SU-DHL-6 (cell line): ENCODE data around the gene DHRS7B.
"Not testable (repeated sequence)": the region's sequence is repeated elsewhere in the genome, so short reads cannot be mapped to it uniquely, and the experiment has no call there.

Experiments
- H2AFZ ChIP-seq: fragments of 200-600 bp; sonication (generic); 2 replicates; pipeline ENCODE4 v1.6.1; 2014; ENCODE audit warnings: low read depth, mild to moderate bottlenecking, moderate library complexity, mixed read lengths, antibody characterized with exemption, low read length; ENCODE audit not compliant: severe bottlenecking
- H3F3A ChIP-seq: fragments of 200-600 bp; shearing (Covaris generic); 2 replicates; pipeline ENCODE4 v1.6.0; 2016; ENCODE audit warnings: antibody characterized with exemption, mild to moderate bottlenecking; ENCODE audit not compliant: insufficient read depth
- H3K27ac ChIP-seq: fragments of 200-600 bp; sonication (generic); 2 replicates; pipeline ENCODE4 v1.5.1; 2016; ENCODE audit warnings: low read depth, mild to moderate bottlenecking, low read length, moderate library complexity, mixed read lengths
- H3K27me3 ChIP-seq: fragments of 200-600 bp; sonication (generic), shearing (Covaris generic); 2 replicates; pipeline ENCODE4 v1.6.0; 2014; ENCODE audit warnings: mild to moderate bottlenecking, low read length
- H3K36me3 ChIP-seq: fragments of 200-600 bp; sonication (generic); 2 replicates; pipeline ENCODE4 v1.6.1; 2014; ENCODE audit warnings: mild to moderate bottlenecking, low read length, mixed read lengths
- H3K4me2 ChIP-seq: fragments of 300-600, 200-600 bp; shearing (Covaris generic), sonication (generic); 2 replicates; pipeline ENCODE4 v1.6.0; 2014; ENCODE audit warnings: low read length, low read depth, mild to moderate bottlenecking; ENCODE audit not compliant: poor library complexity, severe bottlenecking
- H3K4me3 ChIP-seq: fragments of 200-600 bp; sonication (generic); 2 replicates; pipeline ENCODE4 v1.5.1; 2014; ENCODE audit warnings: antibody characterized with exemption, low read length, mild to moderate bottlenecking, mixed read lengths; ENCODE audit not compliant: insufficient read depth, poor library complexity, severe bottlenecking
- H3K79me2 ChIP-seq: fragments of 200-600 bp; sonication (generic); 2 replicates; pipeline ENCODE4 v1.6.1; 2014; ENCODE audit warnings: mild to moderate bottlenecking, low read length, moderate library complexity; ENCODE audit not compliant: insufficient read depth
- H3K9ac ChIP-seq: fragments of 200-600 bp; sonication (generic); 2 replicates; pipeline ENCODE4 v1.7.0; 2014; ENCODE audit warnings: mild to moderate bottlenecking, low read length
- H3K9me2 ChIP-seq: fragments of 200-600 bp; sonication (generic); replicated peaks from 2 replicates; pipeline ENCODE4 v1.6.1; 2014; ENCODE audit warnings: low read length; ENCODE audit not compliant: insufficient read depth
- H3K9me3 ChIP-seq: fragments of 200-600 bp; sonication (generic); 2 replicates; pipeline ENCODE4 v1.6.1; 2014; ENCODE audit warnings: low read length, mixed read lengths; ENCODE audit not compliant: insufficient read depth
- H4K20me1 ChIP-seq: fragments of 200-600 bp; sonication (generic); 2 replicates; pipeline ENCODE4 v1.6.1; 2014; ENCODE audit warnings: low read depth, mild to moderate bottlenecking, antibody characterized with exemption, low read length, moderate library complexity, mixed read lengths
- EZH2phosphoT487 ChIP-seq: fragments of 200-600 bp; sonication (generic), shearing (Covaris generic); conservative IDR thresholded peaks from 2 replicates; pipeline ENCODE4 v1.6.1; 2018; ENCODE audit warnings: mild to moderate bottlenecking, antibody characterized with exemption, low read length, moderate library complexity, mixed read lengths
- TF ChIP-seq, protein P1 (sequence below): fragments of 200-600 bp; sonication (generic); IDR thresholded peaks from one replicate; pipeline ENCODE4 v1.5.1; 2017; ENCODE audit warnings: antibody characterized with exemption, mild to moderate bottlenecking, low read length, moderate library complexity; ENCODE audit not compliant: insufficient read depth, poor library complexity, severe bottlenecking

The DHRS7B gene

DNA sequence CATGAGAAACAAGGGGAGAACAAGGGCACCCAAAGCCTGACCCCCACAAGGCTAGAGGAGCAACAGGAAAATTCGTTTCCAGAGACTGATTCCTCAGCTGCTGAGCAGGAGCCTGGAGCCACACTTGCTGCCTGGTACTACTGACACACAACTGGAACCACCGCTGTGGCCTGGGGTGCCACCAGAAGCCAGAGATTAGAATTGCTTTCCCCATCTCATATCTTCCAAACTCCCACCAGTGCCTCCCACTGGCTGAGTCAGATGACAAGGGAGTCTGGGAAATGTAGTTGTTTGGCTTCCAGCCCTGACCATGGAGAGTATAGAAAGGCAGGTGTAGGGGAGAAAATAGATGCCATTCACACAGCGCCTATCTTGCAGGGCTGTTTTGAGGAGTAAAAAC lies 91.3 kb downstream of the DHRS7B start:
- H3K36me3 ChIP-seq, result no peaks in the 10 kb centered on the region
- H3K9ac ChIP-seq, result no peak overlapping the region
- H3K4me2 ChIP-seq, result no peak overlapping the region
- H3K79me2 ChIP-seq, result peaks cover 48% of the 10 kb centered on the region
- no peak overlapping the region for H2AFZ ChIP-seq
- no peaks in the 10 kb centered on the region for H3F3A ChIP-seq
- no peaks in the 10 kb centered on the region for H3K27me3 ChIP-seq
- no peaks in the 10 kb centered on the region for H3K9me3 ChIP-seq
- TF ChIP-seq EZH2phosphoT487, result no peak
- TF ChIP-seq, protein P1, sequence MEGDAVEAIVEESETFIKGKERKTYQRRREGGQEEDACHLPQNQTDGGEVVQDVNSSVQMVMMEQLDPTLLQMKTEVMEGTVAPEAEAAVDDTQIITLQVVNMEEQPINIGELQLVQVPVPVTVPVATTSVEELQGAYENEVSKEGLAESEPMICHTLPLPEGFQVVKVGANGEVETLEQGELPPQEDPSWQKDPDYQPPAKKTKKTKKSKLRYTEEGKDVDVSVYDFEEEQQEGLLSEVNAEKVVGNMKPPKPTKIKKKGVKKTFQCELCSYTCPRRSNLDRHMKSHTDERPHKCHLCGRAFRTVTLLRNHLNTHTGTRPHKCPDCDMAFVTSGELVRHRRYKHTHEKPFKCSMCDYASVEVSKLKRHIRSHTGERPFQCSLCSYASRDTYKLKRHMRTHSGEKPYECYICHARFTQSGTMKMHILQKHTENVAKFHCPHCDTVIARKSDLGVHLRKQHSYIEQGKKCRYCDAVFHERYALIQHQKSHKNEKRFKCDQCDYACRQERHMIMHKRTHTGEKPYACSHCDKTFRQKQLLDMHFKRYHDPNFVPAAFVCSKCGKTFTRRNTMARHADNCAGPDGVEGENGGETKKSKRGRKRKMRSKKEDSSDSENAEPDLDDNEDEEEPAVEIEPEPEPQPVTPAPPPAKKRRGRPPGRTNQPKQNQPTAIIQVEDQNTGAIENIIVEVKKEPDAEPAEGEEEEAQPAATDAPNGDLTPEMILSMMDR, result no peak
- H3K4me3 ChIP-seq, result no peak overlapping the region
- no peak overlapping the region for H3K27ac ChIP-seq
- H3K9me2 ChIP-seq, result no peaks in the 10 kb centered on the region
- H4K20me1 ChIP-seq, result peaks cover under 1% of the 10 kb centered on the region; the same call in 1 of the 2 replicates

DNA sequence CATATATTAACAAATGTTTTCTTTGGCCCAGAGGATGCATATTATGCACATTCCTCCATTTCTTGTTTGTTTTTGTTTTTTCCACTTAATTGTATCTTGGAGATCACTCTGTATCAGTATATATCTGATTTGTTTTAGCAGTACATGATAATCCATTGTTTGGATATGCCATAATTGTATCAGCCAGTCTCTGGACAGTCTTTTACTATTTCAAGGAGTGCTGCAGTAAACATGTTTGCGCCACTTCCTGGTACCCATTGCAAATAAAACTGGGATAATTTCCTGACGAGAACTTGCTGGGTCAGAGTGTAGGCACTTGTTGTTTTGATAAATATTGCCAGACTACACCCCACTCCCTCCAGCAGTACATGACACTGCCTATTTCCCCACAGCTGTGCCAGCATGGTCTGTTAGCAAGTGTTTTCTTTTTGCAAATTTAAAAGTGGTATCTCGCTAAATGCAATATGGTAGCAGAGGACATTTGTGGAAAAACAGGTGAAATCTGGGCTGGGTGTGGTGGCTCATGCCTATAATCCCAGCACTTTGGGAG lies 92.1 kb downstream of the DHRS7B start:
- Histone ChIP-seq H3K36me3 (no peaks in the 10 kb centered on the region), H3K4me2 (no peak overlapping the region), H3K9ac (no peak overlapping the region), H3K27me3 (no peaks in the 10 kb centered on the region), H3K27ac (no peak overlapping the region), H3K79me2 (peaks cover 41% of the 10 kb centered on the region), H4K20me1 (no peaks in the 10 kb centered on the region), H3F3A (no peaks in the 10 kb centered on the region), H3K9me2 (no peaks in the 10 kb centered on the region), H3K9me3 (no peaks in the 10 kb centered on the region), H3K4me3 (no peak overlapping the region), H2AFZ (no peak overlapping the region)
- TF ChIP-seq, protein P1, result no peak
- no peak for TF ChIP-seq EZH2phosphoT487

DNA sequence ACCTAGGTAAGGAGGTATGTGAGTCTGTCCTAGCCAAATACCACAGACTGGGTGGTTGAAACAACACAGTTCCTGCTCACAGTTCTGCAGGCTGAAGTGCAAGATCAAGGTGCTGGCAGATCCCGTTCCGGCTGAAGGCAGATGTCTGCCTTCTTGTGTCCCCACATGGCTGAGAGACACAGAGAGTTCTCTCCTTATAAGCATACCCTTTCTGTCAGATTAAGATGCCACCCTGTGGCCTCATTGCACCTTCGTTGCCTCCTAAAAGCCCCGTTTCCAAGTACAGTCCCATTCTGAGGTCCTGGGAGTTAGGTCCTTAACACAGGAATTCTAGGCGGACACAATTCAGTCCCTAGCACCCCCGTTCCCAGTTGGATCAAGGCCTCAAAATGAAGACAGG lies 96.3 kb downstream of the DHRS7B start:
- H4K20me1 ChIP-seq, result no peaks in the 10 kb centered on the region
- H3K9ac ChIP-seq, result no peak overlapping the region
- H3K27me3 ChIP-seq, result no peaks in the 10 kb centered on the region
- TF ChIP-seq, protein P1, result no peak
- no peak for TF ChIP-seq EZH2phosphoT487
- H3K9me2 ChIP-seq, result no peaks in the 10 kb centered on the region
- no peak overlapping the region for H2AFZ ChIP-seq
- no peaks in the 10 kb centered on the region for H3F3A ChIP-seq
- H3K4me3 ChIP-seq, result no peak overlapping the region
- H3K79me2 ChIP-seq, result peaks cover 7% of the 10 kb centered on the region
- H3K4me2 ChIP-seq, result no peak overlapping the region
- no peaks in the 10 kb centered on the region for H3K9me3 ChIP-seq
- no peaks in the 10 kb centered on the region for H3K36me3 ChIP-seq
- H3K27ac ChIP-seq, result no peak overlapping the region

DNA sequence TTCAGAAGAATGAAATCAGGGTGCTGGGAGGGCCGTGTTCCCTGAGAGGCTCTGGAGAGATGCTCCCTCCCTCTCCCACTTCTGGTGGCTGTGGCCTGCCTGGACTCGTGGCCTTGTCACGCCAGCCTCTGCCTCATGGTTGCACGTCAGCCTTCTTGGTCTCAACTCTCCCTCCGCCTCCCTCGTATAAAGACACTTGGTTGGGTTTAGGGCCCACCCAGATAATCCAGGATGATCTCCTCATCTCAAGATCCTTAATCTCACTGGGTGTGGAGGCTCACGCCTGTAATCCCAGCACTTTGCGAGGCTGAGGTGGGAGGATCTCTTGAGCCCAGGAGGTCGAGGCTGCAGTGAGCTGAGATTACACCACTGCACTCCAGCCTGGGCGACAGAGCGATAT lies 100.5 kb downstream of the DHRS7B start:
- H3K4me3 ChIP-seq, H3K79me2 ChIP-seq, H3F3A ChIP-seq, H3K9me3 ChIP-seq, H3K9me2 ChIP-seq, H3K4me2 ChIP-seq, H3K27me3 ChIP-seq, H2AFZ ChIP-seq, H4K20me1 ChIP-seq, H3K9ac ChIP-seq, H3K36me3 ChIP-seq, H3K27ac ChIP-seq: not testable (repeated sequence)
